ENCODE data around the gene CREG2.

CREG2 gene

DNA sequence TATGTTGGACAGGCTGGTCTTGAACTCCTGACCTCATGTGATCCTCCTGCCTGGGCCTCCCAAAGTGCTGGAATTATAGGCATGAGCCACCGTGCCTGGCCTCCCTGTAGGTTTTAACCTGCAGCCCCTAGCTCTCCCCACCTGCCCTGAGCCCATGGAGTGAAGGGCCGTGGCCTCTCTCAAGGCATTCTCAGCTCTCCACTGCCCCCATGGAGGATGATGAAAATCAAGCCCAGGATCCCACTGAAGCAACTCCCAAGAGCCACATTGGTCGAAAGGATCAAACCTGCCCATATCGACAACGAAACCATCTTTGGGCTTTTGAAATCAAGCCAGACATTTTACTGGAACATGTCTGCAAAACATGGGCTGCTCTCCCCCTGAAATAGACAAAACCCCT, 22.4 kb upstream of the CREG2 start:
- H3K4me1 ChIP-seq (ENCODE audit: low read length), result no peaks in the 10 kb centered on the region
- no peaks in the 10 kb centered on the region for H4K20me1 ChIP-seq (ENCODE audit: insufficient read depth, low read length)
- peaks cover 9% of the 10 kb centered on the region for H3K27me3 ChIP-seq (ENCODE audit: low read depth, low read length)
- H3K9me3 ChIP-seq (ENCODE audit: insufficient read depth, low read length), result no peaks in the 10 kb centered on the region
- no peak overlapping the region for H2AFZ ChIP-seq (ENCODE audit: low read depth, low read length)
- TF ChIP-seq EZH2phosphoT487 (IDR thresholded peaks at IDR 0.05; ENCODE audit: low read depth), result no peak
- TF ChIP-seq CTCF (IDR thresholded peaks at IDR 0.05; ENCODE audit: low read depth, low read length), result peak; percentile 10; the same call in 1 of the 2 replicates
- no peaks in the 10 kb centered on the region for H3K79me2 ChIP-seq (ENCODE audit: low read length)
- no peak overlapping the region for H3K27ac ChIP-seq (ENCODE audit: low read length)
- no peak overlapping the region for H3K9ac ChIP-seq (ENCODE audit: low read length)
- no peak overlapping the region for H3K4me2 ChIP-seq (ENCODE audit: low read length)
- H3K36me3 ChIP-seq (replicated peaks; ENCODE audit: low read depth, low read length), result no peaks in the 10 kb centered on the region
- H3K4me3 ChIP-seq (ENCODE audit: low read length), result no peak overlapping the region

GRCh38 chr2:101408925-101409324, 21.6 kb upstream of the CREG2 start:
- Histone ChIP-seq H3K9ac (ENCODE audit: low read length) (no peak overlapping the region), H3K4me2 (ENCODE audit: low read length) (no peak overlapping the region), H3K27ac (ENCODE audit: low read length) (no peak overlapping the region), H3K9me3 (ENCODE audit: insufficient read depth, low read length) (no peaks in the 10 kb centered on the region), H4K20me1 (ENCODE audit: insufficient read depth, low read length) (no peaks in the 10 kb centered on the region), H3K79me2 (ENCODE audit: low read length) (no peaks in the 10 kb centered on the region), H3K36me3 (replicated peaks; ENCODE audit: low read depth, low read length) (no peaks in the 10 kb centered on the region), H3K4me3 (ENCODE audit: low read length) (no peak overlapping the region), H2AFZ (ENCODE audit: low read depth, low read length) (no peak overlapping the region), H3K27me3 (ENCODE audit: low read depth, low read length) (peaks cover 9% of the 10 kb centered on the region), H3K4me1 (ENCODE audit: low read length) (no peaks in the 10 kb centered on the region)
- TF ChIP-seq EZH2phosphoT487 (IDR thresholded peaks at IDR 0.05; ENCODE audit: low read depth) (no peak), CTCF (IDR thresholded peaks at IDR 0.05; ENCODE audit: low read depth, low read length) (no peak)

- Histone ChIP-seq H3K4me2 (ENCODE audit: low read length) (peak overlapping the region; percentile 3; the same call in 1 of the 2 replicates), H4K20me1 (ENCODE audit: insufficient read depth, low read length) (no peaks in the 10 kb centered on the region), H3K27me3 (ENCODE audit: low read depth, low read length) (peaks cover 4% of the 10 kb centered on the region; the same call in 1 of the 2 replicates), H3K36me3 (replicated peaks; ENCODE audit: low read depth, low read length) (no peaks in the 10 kb centered on the region), H3K9ac (ENCODE audit: low read length) (no peak overlapping the region), H3K4me3 (ENCODE audit: low read length) (no peak overlapping the region), H2AFZ (ENCODE audit: low read depth, low read length) (peak overlapping the region; percentile 19; the same call in 1 of the 2 replicates), H3K27ac (ENCODE audit: low read length) (no peak overlapping the region), H3K4me1 (ENCODE audit: low read length) (peaks cover 24% of the 10 kb centered on the region), H3K79me2 (ENCODE audit: low read length) (no peaks in the 10 kb centered on the region), H3K9me3 (ENCODE audit: insufficient read depth, low read length) (no peaks in the 10 kb centered on the region)
- TF ChIP-seq EZH2phosphoT487 (IDR thresholded peaks at IDR 0.05; ENCODE audit: low read depth), result no peak
- no peak for TF ChIP-seq CTCF (IDR thresholded peaks at IDR 0.05; ENCODE audit: low read depth, low read length)
Observed at GRCh38 chr2:101405351-101405899, 18.1 kb upstream of the CREG2 start.

DNA sequence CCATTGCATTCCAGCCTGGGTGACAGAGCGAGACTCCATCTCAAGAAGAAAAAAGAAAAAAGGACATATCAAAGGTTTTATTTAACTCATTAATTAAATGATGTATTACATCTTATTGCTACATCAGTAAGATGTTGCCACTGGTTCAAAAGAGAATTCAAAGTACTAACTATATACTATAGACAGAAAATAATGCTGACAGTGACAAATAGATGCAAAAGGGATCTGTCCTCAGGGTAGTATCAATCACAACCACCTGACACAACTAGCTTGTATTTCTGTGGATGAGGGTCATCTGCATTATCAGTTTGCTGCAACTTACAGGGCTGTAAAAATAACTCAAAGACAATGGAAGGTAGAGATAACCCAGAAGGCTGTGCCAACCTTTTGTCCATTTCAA, 16.4 kb upstream of the CREG2 start:
- H3K9me3 ChIP-seq (ENCODE audit: insufficient read depth, low read length), result no peaks in the 10 kb centered on the region
- no peak overlapping the region for H2AFZ ChIP-seq (ENCODE audit: low read depth, low read length)
- H3K36me3 ChIP-seq (replicated peaks; ENCODE audit: low read depth, low read length), result no peaks in the 10 kb centered on the region
- H3K9ac ChIP-seq (ENCODE audit: low read length), result no peak overlapping the region
- peaks cover 6% of the 10 kb centered on the region; the same call in 1 of the 2 replicates for H3K27me3 ChIP-seq (ENCODE audit: low read depth, low read length)
- no peak overlapping the region for H3K27ac ChIP-seq (ENCODE audit: low read length)
- TF ChIP-seq EZH2phosphoT487 (IDR thresholded peaks at IDR 0.05; ENCODE audit: low read depth) (no peak), CTCF (IDR thresholded peaks at IDR 0.05; ENCODE audit: low read depth, low read length) (no peak)
- H3K4me1 ChIP-seq (ENCODE audit: low read length), result peaks cover 41% of the 10 kb centered on the region
- H3K4me2 ChIP-seq (ENCODE audit: low read length), result no peak overlapping the region
- H3K79me2 ChIP-seq (ENCODE audit: low read length), result no peaks in the 10 kb centered on the region
- H3K4me3 ChIP-seq (ENCODE audit: low read length), result no peak overlapping the region
- no peaks in the 10 kb centered on the region for H4K20me1 ChIP-seq (ENCODE audit: insufficient read depth, low read length)
